HEK293T (cell line): Measurements from ENCODE around the gene LYPD8.

Experiments used
- CTCF ChIA-PET: fragments of 350-600 bp; formaldehyde crosslinking; extraction: SDS; loops from one replicate; lab custom pipeline; 2021; ENCODE audit warnings: antibody characterized with exemption, inconsistent platforms; lab: Yijun Ruan, JAX
- POLR2A ChIA-PET: fragments of 350-600 bp; formaldehyde crosslinking; extraction: SDS; loops from one replicate; lab custom pipeline; 2020; ENCODE audit warnings: antibody characterized with exemption, inconsistent platforms; lab: Yijun Ruan, JAX
- DNase-seq: peaks from one replicate; pipeline ENCODE4 v3.0.0; 2012; ENCODE audit warnings: mixed read lengths; ENCODE audit errors: extremely low spot score
- ARNT ChIP-seq: fragments of 450-650 bp; IDR thresholded peaks from 2 replicates; pipeline ENCODE4 v1.6.1; 2017; ENCODE audit warnings: mild to moderate bottlenecking
- BHLHE40 ChIP-seq: fragments of 450-650 bp; IDR thresholded peaks from 2 replicates; pipeline ENCODE4 v1.6.1; 2016; ENCODE audit warnings: mild to moderate bottlenecking, moderate library complexity, borderline replicate concordance
- CTBP1 ChIP-seq: fragments of 450-650 bp; IDR thresholded peaks from 2 replicates; pipeline ENCODE4 v1.6.1; 2016; ENCODE audit warnings: borderline replicate concordance
- ELF4 ChIP-seq: fragments of 450-650 bp; IDR thresholded peaks from 2 replicates; pipeline ENCODE4 v1.6.1; 2017; ENCODE audit warnings: antibody characterized with exemption
- FOXA1 ChIP-seq: fragments of 450-650 bp; IDR thresholded peaks from 2 replicates; pipeline ENCODE4 v1.6.1; 2016; ENCODE audit warnings: mild to moderate bottlenecking
- FOXK2 ChIP-seq: fragments of 450-650 bp; IDR thresholded peaks from 2 replicates; pipeline ENCODE4 v1.6.1; 2016; ENCODE audit warnings: mild to moderate bottlenecking
- FOXM1 ChIP-seq: fragments of 450-650 bp; IDR thresholded peaks from 2 replicates; pipeline ENCODE4 v1.6.1; 2017; ENCODE audit warnings: mild to moderate bottlenecking, borderline replicate concordance
- HDGF ChIP-seq: fragments of 450-650 bp; IDR thresholded peaks from 2 replicates; pipeline ENCODE4 v1.6.1; 2017; ENCODE audit warnings: antibody characterized with exemption, borderline replicate concordance
- L3MBTL2 ChIP-seq: fragments of 450-650 bp; conservative IDR thresholded peaks from 2 replicates; pipeline ENCODE4 v1.6.1; 2016; ENCODE audit warnings: mild to moderate bottlenecking
- LEF1 ChIP-seq: fragments of 450-650 bp; IDR thresholded peaks from 2 replicates; pipeline ENCODE4 v1.6.1; 2017; ENCODE audit warnings: mild to moderate bottlenecking, borderline replicate concordance
- NFRKB ChIP-seq: fragments of 450-650 bp; IDR thresholded peaks from 2 replicates; pipeline ENCODE4 v1.6.1; 2016; ENCODE audit warnings: mild to moderate bottlenecking, moderate library complexity
- PKNOX1 ChIP-seq: fragments of 450-650 bp; IDR thresholded peaks from 2 replicates; pipeline ENCODE4 v1.6.1; 2016
- SP1 ChIP-seq: fragments of 450-650 bp; IDR thresholded peaks from 2 replicates; pipeline ENCODE4 v1.6.1; 2017
- SUZ12 ChIP-seq: fragments of 450-650 bp; IDR thresholded peaks from 2 replicates; pipeline ENCODE4 v1.6.1; 2016; ENCODE audit warnings: mild to moderate bottlenecking
- TARDBP ChIP-seq: fragments of 450-650 bp; IDR thresholded peaks from 2 replicates; pipeline ENCODE4 v1.6.1; 2016
- ZNF384 ChIP-seq: fragments of 450-650 bp; IDR thresholded peaks from 2 replicates; pipeline ENCODE4 v1.6.1; 2016

The LYPD8 gene

GRCh38 chr1:248753029-248753594 is 2.4 kb downstream of the LYPD8 start:
- no peak for DNase-seq
- TF ChIP-seq BHLHE40 (no peak), TARDBP (no peak), NFRKB (no peak), ELF4 (no peak)
- ChIA-PET POLR2A (no interaction called here), CTCF (no interaction called here)

DNA sequence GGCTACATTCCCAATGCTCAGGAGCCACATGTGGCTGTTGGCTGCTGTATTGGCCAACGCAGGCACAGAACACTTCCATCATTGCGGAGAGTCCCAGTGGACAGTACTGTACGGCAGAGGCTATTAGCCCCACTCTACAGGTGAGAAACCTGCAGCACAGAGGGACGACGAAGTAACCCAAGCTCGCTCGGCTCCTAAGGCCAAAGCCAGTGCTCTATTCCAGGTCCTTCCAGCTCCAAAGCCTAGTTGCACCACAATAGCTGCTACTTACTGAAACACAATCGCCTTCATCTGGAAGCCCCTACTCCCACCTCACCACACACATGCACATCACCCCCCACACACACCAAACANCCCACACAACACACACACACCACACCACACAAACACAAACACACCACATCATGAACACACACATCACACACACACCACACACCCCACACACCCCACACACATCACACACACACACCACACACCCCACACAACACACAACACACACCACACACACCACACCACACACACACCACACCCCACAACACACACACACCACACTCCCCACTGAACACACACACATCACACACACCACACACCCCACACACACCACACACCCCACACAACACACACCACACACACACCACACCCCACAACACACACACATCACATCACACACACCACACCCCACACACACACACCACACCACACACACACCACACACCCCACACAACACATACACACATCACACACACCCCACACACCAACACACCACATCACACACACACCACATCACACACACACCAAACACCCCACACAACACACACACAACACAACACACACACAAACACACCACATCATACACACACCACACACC is 3.2 kb downstream of the LYPD8 start:
- TF ChIP-seq HDGF (no peak), TARDBP (no peak), CTBP1 (no peak), FOXA1 (no peak), FOXK2 (no peak), FOXM1 (no peak), L3MBTL2 (no peak), ARNT (no peak), ZNF384 (no peak), SP1 (no peak), BHLHE40 (no peak), SUZ12 (no peak), PKNOX1 (no peak), LEF1 (no peak), ELF4 (no peak), NFRKB (no peak)
- CTCF ChIA-PET: no interaction called here
- no peak for DNase-seq
- POLR2A ChIA-PET: no interaction called here

DNA sequence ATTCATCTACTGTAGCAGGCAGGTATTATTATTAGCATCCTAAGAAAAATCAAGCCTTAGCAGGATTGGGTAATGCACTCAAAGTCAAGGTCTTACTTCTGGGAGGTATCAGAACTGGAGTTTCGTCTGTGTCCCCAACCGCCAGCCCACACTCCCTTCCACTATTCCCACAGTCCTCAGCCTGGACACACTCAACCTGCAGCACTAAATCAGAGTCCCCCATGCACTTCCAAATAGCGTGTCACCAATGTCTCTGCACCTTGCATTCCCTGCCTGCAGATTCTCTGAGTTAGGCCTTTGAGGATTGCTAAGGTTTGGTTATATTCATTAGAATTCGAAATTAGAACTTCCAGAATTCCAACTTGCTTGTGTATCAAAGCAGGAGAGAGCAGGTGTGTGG is 3.9 kb downstream of the LYPD8 start:
- DNase-seq: no peak
- CTCF ChIA-PET: no interaction called here
- no peak for TF ChIP-seq FOXM1
- TF ChIP-seq L3MBTL2: no peak
- TF ChIP-seq LEF1: no peak
- no peak for TF ChIP-seq SP1
- TF ChIP-seq PKNOX1: no peak
- POLR2A ChIA-PET: no interaction called here

GRCh38 chr1:248751142-248751541 is 4.4 kb downstream of the LYPD8 start:
- DNase-seq: no peak
- no peak for TF ChIP-seq HDGF
- TF ChIP-seq LEF1: no peak
- TF ChIP-seq ELF4: no peak
- no peak for TF ChIP-seq FOXA1
- no peak for TF ChIP-seq PKNOX1
- no peak for TF ChIP-seq NFRKB
- TF ChIP-seq SUZ12: no peak
- no peak for TF ChIP-seq BHLHE40
- TF ChIP-seq L3MBTL2: no peak
- TF ChIP-seq SP1: no peak
- TF ChIP-seq FOXK2: no peak
- TF ChIP-seq CTBP1: no peak
- TF ChIP-seq ARNT: no peak
- TF ChIP-seq FOXM1: no peak
- POLR2A ChIA-PET: no interaction called here
- CTCF ChIA-PET: no interaction called here

DNA sequence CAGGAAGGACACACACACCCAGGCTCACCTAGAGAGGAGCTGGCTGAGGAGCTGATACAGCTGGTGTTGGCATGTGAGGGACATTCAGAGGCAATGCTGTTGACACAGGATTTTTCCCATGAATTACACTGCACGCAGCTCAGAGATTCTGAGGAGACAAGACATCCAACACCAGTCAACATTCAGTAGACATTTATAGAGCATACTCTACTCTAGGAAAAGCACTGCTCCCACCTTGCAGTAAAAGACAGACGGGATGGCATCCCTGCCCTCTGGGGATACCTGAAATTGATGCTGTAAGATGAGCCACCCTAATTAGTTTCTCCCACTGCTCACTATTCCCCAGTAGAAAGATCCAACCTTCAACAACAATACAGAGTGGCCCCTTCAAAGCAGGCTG is 5.1 kb downstream of the LYPD8 start:
- TF ChIP-seq SUZ12: no peak
- no peak for TF ChIP-seq LEF1
- no peak for TF ChIP-seq FOXM1
- TF ChIP-seq FOXK2: no peak
- no peak for TF ChIP-seq SP1
- no peak for TF ChIP-seq TARDBP
- no peak for DNase-seq
- POLR2A ChIA-PET: no interaction called here
- CTCF ChIA-PET: no interaction called here

DNA sequence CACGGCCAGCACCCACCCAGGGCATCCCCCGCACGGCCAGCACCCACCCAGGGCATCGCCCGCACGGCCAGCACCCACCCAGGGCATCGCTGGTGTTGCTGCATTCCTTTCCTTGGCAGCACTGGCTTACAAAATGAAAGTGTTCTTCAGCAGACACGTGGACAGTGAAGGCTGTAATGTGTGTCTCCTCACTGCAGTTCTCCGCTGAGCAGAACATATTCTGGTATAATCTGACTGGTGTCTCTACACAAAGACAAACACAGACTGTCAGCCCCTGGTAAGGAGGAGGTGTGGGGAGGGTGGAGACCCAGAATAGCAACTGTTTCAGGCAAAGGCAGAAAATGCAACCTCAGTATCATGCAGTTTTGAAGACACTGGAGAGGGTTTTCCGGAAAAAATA is 7.3 kb downstream of the LYPD8 start:
- POLR2A ChIA-PET: no interaction called here
- CTCF ChIA-PET: no interaction called here
- TF ChIP-seq FOXK2 (no peak), FOXA1 (no peak), SUZ12 (no peak), LEF1 (no peak), SP1 (no peak), HDGF (no peak), ZNF384 (no peak), L3MBTL2 (no peak), NFRKB (no peak), BHLHE40 (no peak), FOXM1 (no peak), CTBP1 (no peak), ELF4 (no peak), PKNOX1 (no peak), TARDBP (no peak), ARNT (no peak)
- no peak for DNase-seq
